Eye (tissue), 1 donor: ENCODE data around the gene ZNF202.
"Not testable (repeated sequence)": the region's sequence is repeated elsewhere in the genome, so short reads cannot be mapped to it uniquely, and the experiment has no call there.

Source experiments
- DNase-seq: peaks from one replicate; pipeline ENCODE4 v3.0.0-alpha.2; 2015

ZNF202 gene

DNA sequence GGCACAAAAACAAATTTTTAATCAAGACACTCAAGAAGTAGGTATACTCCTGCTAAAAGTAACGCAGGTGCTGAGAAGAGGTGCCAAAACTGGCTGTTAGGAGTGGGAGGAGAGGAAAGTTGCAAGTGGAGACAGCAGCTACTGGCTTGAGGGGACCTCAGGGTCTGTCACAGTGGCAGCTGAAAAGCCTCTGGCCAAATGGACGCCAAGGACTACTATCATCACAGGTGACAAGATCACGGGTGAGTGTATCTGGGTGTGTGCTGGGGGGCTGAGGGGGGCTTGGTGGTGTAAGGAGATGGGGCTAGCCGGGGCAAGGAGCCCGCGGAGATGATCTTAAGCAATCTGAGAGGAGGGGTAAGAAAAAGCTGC, 687 bp downstream of the ZNF202 start:
- no peak for DNase-seq

- DNase-seq: no peak
These were observed 3.1 kb downstream of the ZNF202 start for GRCh38 chr11:123738374-123738773.

DNA sequence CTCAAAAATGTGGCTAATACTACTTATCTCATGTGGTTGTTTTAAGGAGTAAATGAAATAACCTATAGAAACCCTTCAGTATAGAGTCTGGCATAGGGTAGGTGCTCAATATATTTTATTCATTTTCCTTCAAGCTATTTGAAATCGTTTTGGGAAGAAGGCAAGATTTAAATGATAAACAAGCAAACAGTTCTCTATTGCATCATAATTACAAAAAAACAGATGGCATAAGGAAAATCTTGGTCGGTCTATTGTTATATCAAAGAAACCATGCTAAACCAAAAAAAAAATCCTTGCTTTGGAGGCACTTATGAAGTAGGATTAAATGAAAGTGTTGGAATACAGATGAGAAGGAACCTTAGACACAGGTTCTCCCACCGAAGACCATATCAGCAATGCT, 4.7 kb downstream of the ZNF202 start:
- no peak for DNase-seq

GRCh38 chr11:123729602-123730001, 11.9 kb downstream of the ZNF202 start:
- DNase-seq: no peak

DNA sequence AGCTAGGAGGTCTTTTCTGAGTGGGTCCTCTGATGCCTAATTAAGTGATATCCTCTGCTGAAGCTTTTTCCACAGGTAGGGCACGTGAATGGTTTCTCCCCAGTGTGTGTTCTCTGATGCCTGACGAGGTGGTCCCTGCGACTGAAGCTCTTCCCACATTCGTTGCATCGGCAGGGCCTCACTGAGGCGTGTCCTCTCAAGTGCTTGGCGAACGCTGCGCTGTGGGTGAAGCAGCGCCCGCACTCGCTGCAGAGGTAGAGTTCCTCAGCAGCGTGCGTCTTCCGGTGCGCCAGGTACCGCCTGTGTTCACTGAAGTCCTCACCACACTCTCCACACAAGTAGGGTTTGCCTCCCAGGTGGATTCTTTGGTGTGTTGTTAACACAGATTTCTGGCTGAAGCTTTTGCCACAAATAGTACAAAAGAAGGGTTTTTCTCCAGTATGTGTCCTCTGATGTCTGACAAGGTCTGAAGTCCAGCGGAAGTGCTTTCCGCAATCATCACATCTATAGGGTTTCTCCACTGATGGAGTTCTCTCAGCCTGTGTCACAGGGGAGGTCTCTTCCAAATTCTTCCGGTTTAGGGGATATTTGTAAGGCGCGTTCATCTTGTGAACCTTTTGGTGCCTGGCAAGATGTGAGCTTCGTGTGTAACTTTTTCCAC, 15.3 kb downstream of the ZNF202 start:
- no peak for DNase-seq

- DNase-seq: no peak
These were observed 22.0 kb downstream of the ZNF202 start for GRCh38 chr11:123719452-123719851.

GRCh38 chr11:123718469-123718868, 23.0 kb downstream of the ZNF202 start:
- DNase-seq: no peak

DNA sequence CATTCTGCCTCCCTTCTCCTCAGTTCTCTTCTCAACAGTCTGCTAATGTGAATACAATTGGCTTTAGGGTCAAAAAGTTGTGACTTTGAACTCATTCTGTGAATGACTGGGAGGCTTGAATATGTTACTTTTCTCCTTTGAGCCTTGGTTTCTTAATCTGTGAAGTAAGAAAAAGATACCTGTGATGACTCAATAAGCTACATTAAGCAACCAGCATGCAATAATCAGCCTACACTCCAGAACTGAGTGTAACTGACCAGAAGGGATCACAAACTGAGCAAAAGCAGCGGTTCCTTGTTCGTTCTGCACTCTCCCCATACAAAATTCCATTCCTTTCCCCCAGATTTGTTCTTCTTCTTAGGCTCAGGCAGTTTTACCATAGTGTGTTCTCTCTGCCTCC, 23.4 kb downstream of the ZNF202 start:
- DNase-seq: no peak

DNA sequence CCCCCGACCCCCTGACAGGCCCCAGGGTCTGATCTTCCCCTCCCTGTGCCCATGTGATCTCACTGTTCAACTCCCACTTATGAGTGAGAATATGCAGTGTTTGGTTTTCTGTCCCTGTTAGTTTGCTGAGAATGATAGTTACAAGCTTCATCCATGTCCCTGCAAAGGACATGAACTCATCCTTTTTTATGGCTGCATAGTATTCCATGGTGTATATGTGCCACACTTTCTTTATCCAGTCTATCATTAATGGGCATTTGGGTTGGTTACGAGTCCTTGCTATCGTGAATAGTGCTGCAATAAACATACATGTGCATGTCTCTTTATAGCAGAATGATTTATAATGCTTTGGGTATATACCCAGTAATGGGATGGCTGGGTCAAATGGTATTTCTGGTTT, 28.8 kb downstream of the ZNF202 start:
- DNase-seq: not testable (repeated sequence)

GRCh38 chr11:123707606-123708205, 33.8 kb downstream of the ZNF202 start:
- DNase-seq: peak; percentile 92

DNA sequence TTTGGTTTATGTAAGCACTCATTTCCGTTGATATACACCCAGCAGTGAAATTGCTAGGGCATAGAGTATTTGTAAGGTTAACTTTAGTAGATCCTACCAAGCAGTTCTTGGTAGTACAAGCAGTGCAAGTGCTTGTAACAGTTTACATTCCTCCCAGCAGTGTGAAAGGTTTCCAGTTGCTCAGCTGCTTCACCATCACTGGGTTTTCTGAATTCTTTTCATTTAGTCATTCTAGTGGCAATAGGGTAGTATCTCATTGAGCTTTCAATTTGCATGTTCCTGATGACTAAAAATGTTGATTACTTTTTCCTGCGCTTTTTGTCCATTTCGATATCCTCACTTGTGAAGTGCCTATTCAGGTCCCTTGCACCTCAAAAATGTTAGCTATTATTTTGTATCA, 34.3 kb downstream of the ZNF202 start:
- no peak for DNase-seq

DNA sequence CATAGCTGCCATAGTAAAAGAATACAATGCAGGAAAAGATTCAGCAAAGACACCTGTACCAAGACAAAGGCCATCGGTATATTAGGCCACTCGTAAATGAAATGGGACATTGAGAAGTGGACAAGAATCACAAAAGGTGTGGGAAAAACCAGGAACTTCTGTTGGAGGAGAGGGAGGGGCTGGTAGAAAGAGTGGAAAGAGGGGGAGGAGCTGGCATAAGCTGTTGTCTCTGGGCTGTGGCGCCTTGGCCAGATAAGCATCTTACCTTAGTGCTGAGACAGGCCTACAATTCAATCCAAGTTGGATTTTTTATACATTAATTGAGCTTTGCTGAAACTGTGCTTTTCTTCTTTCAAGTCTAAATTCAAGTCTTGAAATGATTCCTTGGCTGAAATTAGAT, 37.1 kb downstream of the ZNF202 start:
- DNase-seq: no peak

- no peak for DNase-seq
These were observed 38.8 kb downstream of the ZNF202 start for GRCh38 chr11:123702696-123703095.

DNA sequence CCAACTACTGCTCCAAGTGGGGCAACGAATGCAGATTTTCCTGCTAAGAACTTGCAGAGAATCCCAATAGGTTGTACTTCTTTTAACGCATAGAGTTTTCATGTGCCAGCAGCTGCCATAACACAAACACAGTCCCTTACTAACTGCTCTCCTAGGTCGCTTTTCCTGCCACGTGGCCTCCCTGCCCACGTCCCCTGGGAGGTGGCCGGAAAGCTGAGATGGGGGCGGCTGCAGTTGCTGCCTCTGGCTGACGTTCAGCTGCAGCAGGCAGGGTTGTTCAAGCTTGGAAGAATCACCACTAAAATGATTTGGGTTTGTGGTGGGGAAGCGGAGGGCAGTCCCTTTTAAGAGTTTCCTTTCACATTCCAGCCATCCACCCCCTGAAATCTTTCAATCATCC, 39.3 kb downstream of the ZNF202 start:
- peak; percentile 20 for DNase-seq

DNA sequence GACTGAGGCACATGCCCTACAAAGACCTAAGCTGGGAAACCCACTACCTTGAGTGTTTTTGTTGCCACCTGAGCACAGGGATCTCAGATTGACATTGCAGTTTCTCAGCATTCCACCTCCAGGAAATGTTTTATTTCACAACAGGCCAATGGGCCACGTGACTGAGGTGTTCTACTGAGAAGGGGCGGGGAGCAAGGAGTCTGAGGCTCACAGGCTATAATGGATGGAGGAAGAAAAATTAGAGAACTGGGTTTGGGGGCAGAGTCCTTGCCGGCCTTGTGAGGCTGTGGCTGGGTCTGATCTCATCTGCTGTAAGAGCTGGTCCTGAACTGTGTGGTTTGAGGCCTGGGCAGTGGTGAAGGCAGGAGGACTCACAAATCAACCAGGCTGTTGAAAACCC, 40.7 kb downstream of the ZNF202 start:
- DNase-seq: no peak

DNA sequence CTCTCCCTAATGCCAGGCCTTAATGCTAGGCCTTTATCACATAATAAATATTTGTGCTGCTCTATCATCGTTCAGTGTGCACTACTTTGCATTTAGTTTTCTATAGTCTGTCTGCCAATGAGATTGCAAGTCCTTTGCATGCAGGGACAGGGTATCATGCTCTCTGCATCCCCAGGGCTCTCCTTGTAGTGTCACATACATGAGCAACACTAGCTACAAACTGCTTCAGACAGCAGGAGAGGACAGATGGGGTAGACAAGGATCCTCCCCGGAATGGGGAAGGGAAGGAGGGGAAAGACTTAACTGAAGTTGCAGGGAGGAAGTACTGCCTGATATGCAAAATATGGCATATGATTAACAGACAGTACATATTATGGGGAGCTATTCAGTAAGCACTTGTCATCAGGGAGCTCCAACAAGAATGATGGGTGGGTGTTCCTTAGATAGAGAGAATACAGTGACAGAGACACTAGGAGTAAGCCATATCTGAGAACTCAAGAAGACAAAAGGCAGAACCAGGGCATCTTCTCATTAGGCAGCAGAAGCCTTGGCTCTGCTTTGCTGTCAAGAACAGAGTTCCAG, 42.8 kb downstream of the ZNF202 start:
- no peak for DNase-seq

- no peak for DNase-seq
These were observed 45.3 kb downstream of the ZNF202 start for GRCh38 chr11:123696183-123696582.

DNA sequence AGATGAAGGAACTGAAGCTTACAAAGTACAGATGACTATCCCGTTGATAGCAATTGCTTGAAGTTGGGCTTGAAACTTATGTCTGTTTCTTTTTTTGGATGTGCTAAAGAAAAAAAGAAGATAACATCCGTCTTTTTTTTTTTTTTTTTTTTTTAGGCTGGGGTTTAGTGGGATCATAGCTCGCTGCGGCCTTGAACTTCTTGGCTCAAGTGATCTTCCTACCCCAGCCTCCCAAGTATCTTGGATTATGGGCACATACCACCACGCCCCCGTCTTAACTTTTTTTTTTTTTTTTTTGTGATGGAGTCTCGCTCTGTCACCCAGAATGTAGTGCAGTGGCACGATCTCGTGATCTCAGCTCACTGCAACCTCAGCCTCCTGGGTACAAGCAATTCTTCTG, 46.2 kb downstream of the ZNF202 start:
- no peak for DNase-seq

GRCh38 chr11:123694551-123694950, 46.9 kb downstream of the ZNF202 start:
- DNase-seq: no peak

DNA sequence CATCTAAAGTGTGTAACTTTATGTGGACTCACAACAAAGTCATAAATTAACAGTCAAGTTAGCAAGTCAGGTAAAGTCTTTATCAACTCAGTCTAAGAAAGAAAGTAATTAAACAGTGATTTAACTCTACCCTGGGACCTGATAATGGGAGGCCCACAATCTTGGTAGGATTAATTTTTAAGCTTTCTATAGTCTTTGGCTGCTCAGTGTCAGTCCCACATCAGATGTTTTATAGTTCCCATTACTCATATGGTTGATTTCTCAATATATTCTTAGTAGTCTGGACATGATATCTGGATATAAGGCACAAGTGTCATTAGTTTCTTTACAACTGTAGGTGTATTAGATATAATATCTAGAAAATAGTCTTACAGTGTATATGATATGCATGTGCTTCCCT, 48.5 kb downstream of the ZNF202 start:
- no peak for DNase-seq

DNA sequence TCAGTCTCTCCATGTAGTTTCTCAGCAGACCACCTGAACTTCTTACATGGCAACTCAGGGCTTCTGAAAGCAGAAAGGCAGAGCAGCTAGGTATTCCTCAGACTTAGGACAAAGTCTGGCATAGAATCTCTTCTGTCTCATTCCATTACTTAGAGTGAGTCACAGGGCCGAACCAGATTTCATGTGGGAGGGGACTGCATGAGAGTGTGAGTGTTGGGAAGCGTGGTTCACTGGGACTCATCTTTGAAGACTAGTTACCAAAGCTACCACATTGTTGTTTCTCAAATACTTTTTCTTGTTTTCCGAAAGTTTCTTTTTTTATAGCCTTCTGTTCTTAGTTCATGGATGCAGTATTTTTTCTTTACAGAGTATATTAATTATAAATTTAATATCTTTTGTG, 51.0 kb downstream of the ZNF202 start:
- no peak for DNase-seq

DNA sequence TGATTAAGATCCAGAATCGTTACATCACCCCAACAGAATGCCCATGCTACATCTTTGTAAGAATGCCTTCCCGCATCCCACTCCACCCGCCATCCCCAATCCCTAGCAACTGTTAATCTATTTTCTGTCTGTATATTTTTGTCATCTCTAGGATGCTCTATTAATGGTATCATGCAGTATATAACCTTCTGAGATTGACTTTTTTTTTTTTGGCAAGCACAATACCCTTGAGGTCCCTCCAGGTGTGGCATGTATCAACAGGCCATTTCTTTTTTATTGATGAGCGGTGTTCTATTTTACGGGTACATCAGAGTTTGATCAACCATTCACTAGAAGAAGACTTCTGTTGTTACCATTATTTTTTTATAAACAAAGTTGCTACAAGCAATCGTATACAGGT, 56.9 kb downstream of the ZNF202 start:
- no peak for DNase-seq

- DNase-seq: peak; percentile 68
These were observed 57.9 kb downstream of the ZNF202 start for GRCh38 chr11:123683428-123684170.
